ENCODE results near the gene SRGAP1.
"Not testable (repeated sequence)": the region's sequence is repeated elsewhere in the genome, so short reads cannot be mapped to it uniquely, and the experiment has no call there.

Gene SRGAP1

DNA sequence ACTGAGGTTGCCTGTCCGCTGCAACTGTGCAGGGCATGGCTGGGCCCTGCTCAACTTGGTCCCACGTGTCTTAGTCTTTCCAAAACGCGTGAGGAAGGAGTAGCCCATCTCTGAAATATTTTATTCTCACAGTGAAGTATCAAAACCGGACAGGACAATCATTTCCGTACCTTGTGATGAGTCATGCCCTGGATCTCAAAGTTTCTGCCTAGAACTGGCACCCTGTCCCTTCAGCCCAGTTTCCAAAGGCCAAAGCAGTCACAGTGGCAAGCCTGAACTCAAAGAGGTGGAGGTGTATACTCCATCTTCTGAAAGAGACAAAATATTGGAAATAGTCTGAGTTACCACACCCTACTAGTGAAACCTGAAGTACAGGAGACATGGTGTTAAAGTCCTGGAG lies 28.5 kb upstream of the SRGAP1 start:
- no peak overlapping the region for H2AFZ ChIP-seq (ENCODE audit: low read depth, low read length)
- H3K4me1 ChIP-seq (ENCODE audit: insufficient read depth, low read length): no peaks in the 10 kb centered on the region
- peaks cover 5% of the 10 kb centered on the region for H3K9me3 ChIP-seq (ENCODE audit: low read length)
- H3K27me3 ChIP-seq (ENCODE audit: insufficient read depth, low read length): no peaks in the 10 kb centered on the region
- H3K36me3 ChIP-seq (ENCODE audit: insufficient read depth, low read length): no peaks in the 10 kb centered on the region
- no peak overlapping the region for H3K4me3 ChIP-seq (ENCODE audit: low read length)

DNA sequence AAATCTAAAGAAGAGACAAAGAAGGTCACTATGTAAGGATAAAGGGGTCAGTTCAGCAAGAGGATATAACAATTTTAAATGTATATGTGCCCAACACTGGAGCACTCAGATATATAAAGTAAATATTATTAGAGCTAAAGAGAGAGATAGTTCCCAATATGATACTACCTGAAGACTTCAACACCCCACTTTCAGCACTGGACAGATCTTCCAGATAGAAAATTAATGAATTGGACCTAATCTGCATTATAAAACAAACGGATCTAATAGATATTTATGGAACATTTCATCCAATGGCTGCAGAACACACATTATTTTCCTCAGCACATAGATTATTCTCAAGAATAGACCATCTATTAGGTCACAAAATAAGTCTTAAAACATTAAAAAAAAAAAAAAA lies 24.1 kb upstream of the SRGAP1 start:
- H3K4me3 ChIP-seq (ENCODE audit: low read length): no peak overlapping the region
- no peaks in the 10 kb centered on the region for H3K4me1 ChIP-seq (ENCODE audit: insufficient read depth, low read length)
- peaks cover 5% of the 10 kb centered on the region for H3K9me3 ChIP-seq (ENCODE audit: low read length)
- H3K36me3 ChIP-seq (ENCODE audit: insufficient read depth, low read length): no peaks in the 10 kb centered on the region
- H3K27me3 ChIP-seq (ENCODE audit: insufficient read depth, low read length): no peaks in the 10 kb centered on the region
- H2AFZ ChIP-seq (ENCODE audit: low read depth, low read length): no peak overlapping the region

DNA sequence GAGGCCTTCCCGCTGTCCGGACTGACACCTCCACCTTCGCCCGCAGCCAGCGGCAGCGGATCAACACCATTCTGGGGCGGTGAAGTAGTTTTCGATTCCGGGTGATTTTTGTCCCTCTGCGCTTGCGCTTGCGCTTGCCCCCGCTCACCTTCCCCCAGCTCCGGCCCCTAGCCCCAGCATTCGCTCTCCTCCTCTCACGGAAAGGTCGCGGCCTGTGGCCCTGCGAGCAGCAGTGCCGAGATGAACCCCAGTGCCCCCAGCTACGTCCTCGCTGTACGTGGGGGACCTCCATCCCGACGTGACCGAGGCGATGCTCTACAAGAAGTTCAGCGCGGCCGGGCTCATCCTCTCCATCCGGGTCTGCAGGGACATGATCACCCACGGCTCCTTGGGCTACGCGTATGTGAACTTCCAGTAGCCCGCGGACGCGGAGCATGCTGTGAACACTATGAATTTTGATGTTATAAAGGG lies 22.7 kb upstream of the SRGAP1 start:
- Histone ChIP-seq H3K4me1 (ENCODE audit: insufficient read depth, low read length) (no peaks in the 10 kb centered on the region), H3K36me3 (ENCODE audit: insufficient read depth, low read length) (no peaks in the 10 kb centered on the region), H3K4me3 (ENCODE audit: low read length) (no peak overlapping the region), H2AFZ (ENCODE audit: low read depth, low read length) (no peak overlapping the region), H3K27me3 (ENCODE audit: insufficient read depth, low read length) (no peaks in the 10 kb centered on the region), H3K9me3 (ENCODE audit: low read length) (peaks cover 5% of the 10 kb centered on the region)

DNA sequence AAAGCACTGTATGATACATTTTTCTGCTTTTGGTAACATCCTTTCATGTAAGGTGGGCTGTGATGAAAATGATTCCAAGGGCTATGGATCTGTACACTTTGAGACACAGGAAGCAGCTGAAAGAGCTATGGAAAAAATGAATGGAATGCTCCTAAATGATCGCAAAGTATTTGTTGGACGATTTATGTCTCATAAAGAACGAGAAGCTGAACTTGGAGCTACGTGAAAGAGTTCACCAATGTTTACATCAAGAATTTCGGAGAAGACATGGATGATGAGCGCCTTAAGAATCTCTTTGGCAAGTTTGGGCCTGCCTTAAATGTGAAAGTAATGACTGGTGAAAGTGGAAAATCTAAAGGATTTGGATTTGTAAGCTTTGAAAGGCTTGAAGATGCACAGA lies 22.1 kb upstream of the SRGAP1 start:
- Histone ChIP-seq H3K4me1 (ENCODE audit: insufficient read depth, low read length) (no peaks in the 10 kb centered on the region), H3K27me3 (ENCODE audit: insufficient read depth, low read length) (no peaks in the 10 kb centered on the region), H3K4me3 (ENCODE audit: low read length) (no peak overlapping the region), H3K36me3 (ENCODE audit: insufficient read depth, low read length) (no peaks in the 10 kb centered on the region), H3K9me3 (ENCODE audit: low read length) (peaks cover 5% of the 10 kb centered on the region), H2AFZ (ENCODE audit: low read depth, low read length) (no peak overlapping the region)

DNA sequence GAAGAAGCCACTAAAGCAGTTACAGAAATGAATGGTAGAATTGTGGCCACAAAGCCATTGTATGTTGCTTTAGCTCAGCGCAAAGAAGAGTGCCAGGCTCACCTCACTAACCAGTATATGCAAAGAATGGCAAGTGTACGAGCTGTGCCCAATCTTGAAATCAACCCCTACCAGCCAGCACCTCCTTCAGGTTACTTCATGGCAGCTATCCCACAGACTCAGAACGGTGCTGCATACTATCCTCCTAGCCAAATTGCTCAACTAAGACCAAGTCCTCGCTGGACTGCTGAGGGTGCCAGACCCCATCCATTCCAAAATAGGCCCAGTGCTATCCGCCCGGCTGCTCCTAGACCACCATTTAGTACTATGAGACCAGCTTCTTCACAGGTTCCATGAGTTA lies 21.5 kb upstream of the SRGAP1 start:
- Histone ChIP-seq H3K27me3 (ENCODE audit: insufficient read depth, low read length) (no peaks in the 10 kb centered on the region), H3K4me1 (ENCODE audit: insufficient read depth, low read length) (no peaks in the 10 kb centered on the region), H3K9me3 (ENCODE audit: low read length) (peaks cover 2% of the 10 kb centered on the region)

DNA sequence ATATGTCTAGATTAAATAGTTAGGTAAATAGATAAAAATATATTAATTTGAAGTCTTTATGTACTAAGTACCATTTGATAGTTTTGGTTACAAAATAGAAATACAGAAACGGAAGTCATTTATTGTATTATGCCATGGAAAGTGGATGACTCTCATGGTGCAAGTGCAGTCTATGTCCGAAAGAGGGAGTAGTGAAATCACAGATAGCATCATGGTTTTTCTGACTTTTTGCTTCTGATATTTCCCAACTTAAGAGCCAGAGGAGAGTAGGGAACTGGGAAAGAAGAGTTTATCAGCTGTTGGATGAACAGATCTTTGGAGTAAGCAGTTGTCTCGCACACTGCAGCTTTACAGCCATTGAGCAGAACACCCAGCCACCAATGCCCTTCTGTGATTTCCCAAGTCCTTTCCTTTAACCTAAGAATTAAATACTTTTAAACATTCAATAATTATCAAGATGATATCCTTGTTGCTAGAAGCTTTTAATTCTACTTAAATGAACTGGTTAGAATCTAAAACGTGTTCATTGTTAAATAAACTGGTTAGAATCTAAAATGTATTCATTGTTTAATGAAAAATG lies 18.4 kb upstream of the SRGAP1 start:
- no peak overlapping the region for H3K4me3 ChIP-seq (ENCODE audit: low read length)
- no peak overlapping the region for H2AFZ ChIP-seq (ENCODE audit: low read depth, low read length)
- H3K4me1 ChIP-seq (ENCODE audit: insufficient read depth, low read length): no peaks in the 10 kb centered on the region
- H3K9me3 ChIP-seq (ENCODE audit: low read length): no peaks in the 10 kb centered on the region
- no peaks in the 10 kb centered on the region for H3K27me3 ChIP-seq (ENCODE audit: insufficient read depth, low read length)
- no peaks in the 10 kb centered on the region for H3K36me3 ChIP-seq (ENCODE audit: insufficient read depth, low read length)

More for the DNA sequence above, 21.5 kb upstream of the SRGAP1 start:
- no peak overlapping the region for H2AFZ ChIP-seq (ENCODE audit: low read depth, low read length)
- H3K36me3 ChIP-seq (ENCODE audit: insufficient read depth, low read length): no peaks in the 10 kb centered on the region
- H3K4me3 ChIP-seq (ENCODE audit: low read length): no peak overlapping the region

DNA sequence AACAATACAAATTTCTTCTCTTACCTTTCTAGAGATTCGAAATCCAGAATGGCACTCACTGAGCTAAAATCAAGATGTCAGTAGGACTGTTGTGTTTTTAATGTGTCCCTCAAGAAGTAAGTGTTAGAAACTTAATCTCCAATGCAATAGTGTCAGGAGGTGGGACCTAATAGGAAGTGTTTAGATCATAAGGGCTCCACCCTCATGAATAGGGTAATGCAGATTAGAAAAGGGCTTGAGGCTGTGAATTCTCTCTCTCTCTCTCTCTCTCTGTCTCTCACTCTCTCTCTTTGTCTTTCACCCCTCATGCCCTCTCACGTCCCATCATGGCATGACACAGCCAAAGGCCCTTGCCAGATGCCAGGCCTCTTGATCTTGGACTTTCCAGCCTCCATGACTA lies 15.6 kb upstream of the SRGAP1 start:
- Histone ChIP-seq H2AFZ (ENCODE audit: low read depth, low read length) (no peak overlapping the region), H3K4me1 (ENCODE audit: insufficient read depth, low read length) (no peaks in the 10 kb centered on the region), H3K27me3 (ENCODE audit: insufficient read depth, low read length) (no peaks in the 10 kb centered on the region), H3K9me3 (ENCODE audit: low read length) (no peaks in the 10 kb centered on the region), H3K4me3 (ENCODE audit: low read length) (no peak overlapping the region), H3K36me3 (ENCODE audit: insufficient read depth, low read length) (no peaks in the 10 kb centered on the region)

DNA sequence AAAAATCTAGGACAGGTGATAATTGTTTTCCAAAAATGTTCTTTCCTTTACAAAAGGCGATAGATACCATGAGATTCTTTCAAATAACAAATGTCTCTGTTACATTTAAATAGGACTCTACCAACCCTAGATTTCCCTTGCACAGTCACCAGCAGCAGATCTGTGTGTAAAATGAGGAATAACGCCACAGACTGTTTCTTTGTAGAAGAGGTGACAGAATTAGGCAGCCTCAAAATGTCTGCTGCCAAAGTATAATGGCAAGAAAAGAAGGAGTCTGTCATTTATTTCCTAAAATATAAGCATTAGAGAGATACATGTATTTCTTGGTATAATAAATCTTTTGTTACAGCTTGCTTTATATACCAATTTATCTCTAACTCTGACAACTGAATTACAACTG lies 8.5 kb upstream of the SRGAP1 start:
- no peaks in the 10 kb centered on the region for H3K27me3 ChIP-seq (ENCODE audit: insufficient read depth, low read length)
- H3K9me3 ChIP-seq (ENCODE audit: low read length): no peaks in the 10 kb centered on the region
- peaks cover 13% of the 10 kb centered on the region for H3K4me1 ChIP-seq (ENCODE audit: insufficient read depth, low read length)
- no peaks in the 10 kb centered on the region for H3K36me3 ChIP-seq (ENCODE audit: insufficient read depth, low read length)
- peak overlapping the region; percentile 40 for H2AFZ ChIP-seq (ENCODE audit: low read depth, low read length)
- no peak overlapping the region for H3K4me3 ChIP-seq (ENCODE audit: low read length)

DNA sequence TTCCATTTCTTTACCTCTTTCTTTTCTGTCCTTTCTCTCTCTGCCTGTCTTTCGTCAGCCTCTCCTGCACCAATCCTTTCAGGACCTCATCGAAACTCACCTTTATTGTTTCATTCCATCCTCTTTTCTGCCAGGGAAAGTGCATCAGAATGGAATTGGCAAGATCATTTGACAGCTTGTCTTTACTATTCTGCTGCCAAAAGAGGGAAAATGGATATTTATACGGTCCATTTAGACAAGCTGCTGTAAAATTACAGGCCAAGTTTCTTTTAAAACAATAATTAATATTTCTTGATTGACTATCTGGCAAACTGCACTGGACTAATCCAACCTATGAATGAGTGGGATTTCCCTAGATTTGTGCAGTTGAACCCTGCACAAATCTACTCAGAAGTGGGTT lies 7.6 kb upstream of the SRGAP1 start:
- no peaks in the 10 kb centered on the region for H3K27me3 ChIP-seq (ENCODE audit: insufficient read depth, low read length)
- no peaks in the 10 kb centered on the region for H3K36me3 ChIP-seq (ENCODE audit: insufficient read depth, low read length)
- H3K4me1 ChIP-seq (ENCODE audit: insufficient read depth, low read length): peaks cover 13% of the 10 kb centered on the region
- H3K4me3 ChIP-seq (ENCODE audit: low read length): no peak overlapping the region
- H2AFZ ChIP-seq (ENCODE audit: low read depth, low read length): peak overlapping the region; percentile 40
- no peaks in the 10 kb centered on the region for H3K9me3 ChIP-seq (ENCODE audit: low read length)

DNA sequence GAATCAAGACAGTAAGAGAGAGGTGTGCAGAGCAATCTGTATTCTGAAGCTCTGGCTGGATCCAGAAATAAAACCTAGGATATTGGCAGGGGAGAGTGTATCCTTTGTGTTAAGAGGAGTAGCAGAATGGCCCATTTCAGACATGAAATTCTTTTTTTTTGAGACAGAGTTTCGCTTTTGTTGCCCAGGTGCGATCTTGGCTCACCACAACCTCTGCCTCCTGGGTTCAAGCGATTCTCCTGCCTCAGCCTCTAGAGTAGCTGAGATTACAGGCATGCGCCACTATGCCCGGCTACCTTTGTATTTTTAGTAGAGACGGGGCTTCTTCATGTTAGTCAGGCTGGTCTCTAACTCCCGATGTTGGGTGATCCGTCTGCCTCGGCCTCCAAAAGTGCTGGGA lies 6.1 kb upstream of the SRGAP1 start:
- no peak overlapping the region for H3K4me3 ChIP-seq (ENCODE audit: low read length)
- H2AFZ ChIP-seq (ENCODE audit: low read depth, low read length): no peak overlapping the region
- no peaks in the 10 kb centered on the region for H3K36me3 ChIP-seq (ENCODE audit: insufficient read depth, low read length)
- H3K27me3 ChIP-seq (ENCODE audit: insufficient read depth, low read length): no peaks in the 10 kb centered on the region
- peaks cover 15% of the 10 kb centered on the region for H3K4me1 ChIP-seq (ENCODE audit: insufficient read depth, low read length)
- H3K9me3 ChIP-seq (ENCODE audit: low read length): no peaks in the 10 kb centered on the region

DNA sequence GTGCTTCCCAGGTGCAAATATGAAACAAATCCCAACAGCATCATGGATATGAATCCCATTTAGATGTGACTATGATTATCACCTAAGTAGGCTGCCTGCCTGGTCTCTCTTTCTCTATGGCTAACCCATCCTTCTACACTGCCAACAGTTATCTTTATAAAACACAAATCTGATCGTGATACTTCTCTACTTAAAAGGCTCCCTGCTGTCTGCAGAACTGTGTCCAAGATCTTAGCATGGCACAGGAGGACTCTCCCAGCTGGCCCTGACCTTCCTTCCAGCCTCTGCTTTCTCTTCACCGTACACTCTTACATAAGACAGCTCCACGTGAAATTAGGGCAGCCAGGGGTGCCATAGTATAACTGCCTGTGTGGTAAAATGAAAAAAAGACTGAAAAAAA lies 3.5 kb upstream of the SRGAP1 start:
- Histone ChIP-seq H2AFZ (ENCODE audit: low read depth, low read length) (no peak overlapping the region), H3K27me3 (ENCODE audit: insufficient read depth, low read length) (no peaks in the 10 kb centered on the region), H3K36me3 (ENCODE audit: insufficient read depth, low read length) (no peaks in the 10 kb centered on the region), H3K4me1 (ENCODE audit: insufficient read depth, low read length) (peaks cover 15% of the 10 kb centered on the region), H3K9me3 (ENCODE audit: low read length) (no peaks in the 10 kb centered on the region), H3K4me3 (ENCODE audit: low read length) (no peak overlapping the region)

DNA sequence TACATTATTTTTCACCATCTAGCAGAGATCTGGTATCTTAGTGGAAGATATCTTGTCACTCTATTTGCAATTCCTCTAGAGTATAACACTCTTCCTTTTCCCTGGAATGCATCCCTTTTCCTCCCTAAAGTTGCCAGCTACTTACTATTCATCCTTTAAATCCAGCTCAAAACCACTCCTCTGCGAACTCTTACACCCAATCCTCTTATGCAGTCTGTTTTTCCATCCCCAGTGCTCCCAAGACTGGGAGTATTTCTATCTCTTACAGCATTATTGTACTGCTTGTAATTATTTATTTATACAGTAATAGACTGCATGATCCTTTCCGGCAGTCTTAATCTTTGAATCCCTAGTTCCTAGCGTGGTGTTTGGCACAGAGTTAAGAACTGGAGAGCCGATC lies 2.9 kb upstream of the SRGAP1 start:
- Histone ChIP-seq H3K36me3 (ENCODE audit: insufficient read depth, low read length) (no peaks in the 10 kb centered on the region), H3K4me1 (ENCODE audit: insufficient read depth, low read length) (peaks cover 12% of the 10 kb centered on the region), H3K9me3 (ENCODE audit: low read length) (no peaks in the 10 kb centered on the region), H3K4me3 (ENCODE audit: low read length) (no peak overlapping the region), H2AFZ (ENCODE audit: low read depth, low read length) (no peak overlapping the region), H3K27me3 (ENCODE audit: insufficient read depth, low read length) (no peaks in the 10 kb centered on the region)

DNA sequence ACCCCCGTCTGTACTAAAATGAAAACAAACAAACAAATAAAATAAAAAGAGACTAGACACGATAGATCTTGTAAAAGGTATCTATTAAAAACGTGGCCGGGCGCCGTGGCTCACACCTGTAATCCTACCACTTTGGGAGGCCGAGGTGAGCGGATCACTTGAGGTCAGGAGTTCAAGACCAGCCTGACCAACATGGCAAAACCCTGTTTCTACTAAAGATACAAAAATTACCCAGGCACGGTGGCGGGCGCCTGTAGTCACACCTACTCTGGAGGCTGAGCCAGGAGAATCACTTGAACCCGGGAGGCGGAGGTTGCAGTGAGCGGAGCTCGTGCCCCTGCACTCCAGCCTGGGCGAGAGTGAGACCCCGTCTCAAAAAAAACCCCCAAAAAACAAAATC lies 1.8 kb upstream of the SRGAP1 start:
- H3K36me3 ChIP-seq (ENCODE audit: insufficient read depth, low read length); H2AFZ ChIP-seq (ENCODE audit: low read depth, low read length); H3K27me3 ChIP-seq (ENCODE audit: insufficient read depth, low read length); H3K9me3 ChIP-seq (ENCODE audit: low read length): not testable (repeated sequence)
- peaks cover 11% of the 10 kb centered on the region for H3K4me1 ChIP-seq (ENCODE audit: insufficient read depth, low read length)
- peak overlapping the region; percentile 82 for H3K4me3 ChIP-seq (ENCODE audit: low read length)

DNA sequence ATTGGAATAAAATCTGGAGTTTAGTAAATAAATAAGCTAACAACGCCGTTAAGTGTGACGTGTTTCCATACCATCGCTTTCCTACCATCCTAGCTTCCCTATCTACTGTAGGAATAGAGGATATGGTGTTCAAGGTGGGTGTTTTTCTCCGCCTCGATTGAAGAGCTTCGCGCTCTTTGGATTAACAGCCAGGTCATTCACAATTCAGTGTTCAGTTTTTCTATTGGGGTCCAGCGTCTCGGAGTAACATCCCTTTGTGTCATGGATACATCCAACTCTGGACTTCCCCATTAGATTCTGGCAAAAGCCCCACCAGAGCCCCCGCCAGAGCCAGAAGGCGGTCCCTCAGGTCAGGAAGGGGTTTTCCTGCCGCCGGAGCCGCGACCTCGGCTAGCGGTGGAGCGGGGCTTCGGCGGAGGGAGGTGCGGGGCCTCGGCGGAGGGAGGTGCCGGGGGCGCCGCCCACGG lies 1.2 kb upstream of the SRGAP1 start:
- Histone ChIP-seq H3K4me1 (ENCODE audit: insufficient read depth, low read length) (peaks cover 11% of the 10 kb centered on the region), H2AFZ (ENCODE audit: low read depth, low read length) (peak overlapping the region; percentile 94), H3K9me3 (ENCODE audit: low read length) (no peaks in the 10 kb centered on the region), H3K36me3 (ENCODE audit: insufficient read depth, low read length) (no peaks in the 10 kb centered on the region), H3K27me3 (ENCODE audit: insufficient read depth, low read length) (no peaks in the 10 kb centered on the region), H3K4me3 (ENCODE audit: low read length) (peak overlapping the region; percentile 82)

All from neuron (in vitro differentiated cells).